Renal cortical epithelial cell (primary cell): ENCODE data around the gene MPST. TPM values are rescaled to one million over a fixed set of nuclear protein-coding genes. Genes with fewer than 3 reads are reported as not detected.
"Not testable (repeated sequence)": the region's sequence is repeated elsewhere in the genome, so short reads cannot be mapped to it uniquely, and the experiment has no call there.

Experiments
- DNase-seq: peaks from one replicate; pipeline ENCODE4 v3.0.0-alpha.2; 2011; ENCODE audit warnings: low read depth
- total RNA-seq: library from RNA; depleted of rRNA; stranded (reverse); fragments of >200 nt; gene quantifications from 2 replicates; pipeline ENCODE4 v1.2.3, GENCODE V29; 2014

The MPST gene
- total RNA-seq, 1 donor from 2014 or later = 75.5 TPM

DNA sequence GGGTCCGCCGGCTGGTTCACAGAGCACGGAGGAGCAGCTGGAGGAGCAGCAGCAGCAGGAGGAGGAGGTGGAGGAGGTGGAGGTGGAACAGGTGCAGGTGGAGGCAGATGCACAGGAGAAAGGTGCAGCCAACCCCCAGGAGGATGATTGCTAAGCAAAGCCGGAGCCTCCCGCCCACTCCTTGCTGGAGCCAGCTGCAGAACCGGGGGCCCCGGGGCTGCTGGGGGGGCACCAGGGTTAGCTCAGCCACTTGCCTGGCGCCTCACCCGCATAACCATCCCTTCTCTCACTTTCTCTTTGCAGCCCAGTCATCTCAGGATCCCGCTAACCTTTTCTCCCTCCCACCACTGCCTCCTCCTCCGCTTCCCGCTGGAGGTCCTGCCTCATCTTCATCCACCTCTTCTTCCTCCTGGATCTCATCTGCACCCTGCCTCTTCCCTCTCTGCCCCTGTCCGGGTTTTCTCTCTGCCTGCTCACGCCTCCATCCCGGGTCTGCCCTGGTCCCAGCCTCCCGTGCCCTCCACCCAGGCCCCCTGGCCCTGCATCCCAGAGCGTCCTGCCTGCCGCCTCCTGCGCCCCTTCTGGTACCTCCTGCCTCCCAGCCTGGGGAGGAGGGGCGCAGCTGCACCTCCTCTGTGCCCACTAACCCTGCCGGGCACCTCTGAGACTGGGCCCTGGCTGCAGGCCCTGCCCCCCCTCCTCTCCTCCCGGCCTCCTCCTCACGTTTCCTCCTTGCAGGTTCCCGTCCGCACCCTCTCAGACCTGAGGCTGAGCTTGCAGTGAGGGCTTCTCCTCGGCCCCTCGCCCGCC is 41.5 kb downstream of the MPST start:
- no peak for DNase-seq

DNA sequence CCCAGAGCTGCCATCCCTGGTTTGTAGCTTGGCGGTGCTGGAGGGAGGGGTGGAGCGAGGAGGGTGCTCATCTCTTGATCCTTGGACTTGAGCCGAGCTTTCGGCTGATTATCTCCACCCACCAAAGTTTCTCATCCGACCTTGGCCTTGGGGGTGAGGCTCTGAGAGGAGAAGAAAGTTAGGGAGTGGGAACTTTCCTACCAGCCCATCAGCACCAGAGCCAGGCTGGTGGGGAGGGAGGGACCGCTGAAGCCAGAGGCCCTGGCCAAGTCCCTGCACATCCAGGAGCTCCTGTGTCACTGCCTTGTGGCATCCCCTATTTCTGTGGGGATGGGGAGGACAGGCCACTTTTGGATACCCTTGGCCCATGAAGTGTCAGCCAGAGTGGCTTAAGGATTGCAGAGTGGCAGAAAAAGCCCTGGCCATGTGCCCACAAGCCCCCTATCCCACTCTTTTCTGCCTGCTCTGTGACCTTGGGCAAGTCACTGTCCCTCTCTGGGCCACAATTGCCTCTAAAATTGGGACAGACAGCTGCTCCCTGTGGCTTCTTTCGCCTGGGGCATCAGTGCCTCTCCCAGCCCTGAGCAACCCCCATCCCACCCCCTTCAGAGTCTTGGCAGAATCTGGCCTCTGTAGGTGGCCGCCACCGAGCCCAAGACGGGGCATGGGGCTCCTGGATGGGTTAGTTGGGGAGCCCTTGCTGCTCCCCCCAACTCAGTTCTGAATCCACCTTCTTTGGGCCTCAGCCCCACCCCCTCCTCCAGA is 42.3 kb downstream of the MPST start:
- DNase-seq = no peak

DNA sequence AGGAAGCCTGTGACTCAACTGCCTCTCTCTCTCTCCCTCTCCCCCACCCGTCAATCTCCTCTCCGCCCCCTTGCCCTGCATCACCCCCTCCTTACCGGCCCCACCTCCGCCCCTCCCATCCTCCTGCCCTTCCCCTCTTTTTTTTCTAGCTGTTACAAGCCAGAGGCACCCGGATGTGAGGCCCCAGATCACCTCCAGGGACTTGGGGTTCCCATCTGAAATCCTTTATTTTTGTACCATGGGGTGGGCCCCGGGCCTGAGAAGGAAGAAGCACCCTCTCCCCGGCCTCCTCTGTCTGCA is 42.8 kb downstream of the MPST start:
- DNase-seq = no peak

DNA sequence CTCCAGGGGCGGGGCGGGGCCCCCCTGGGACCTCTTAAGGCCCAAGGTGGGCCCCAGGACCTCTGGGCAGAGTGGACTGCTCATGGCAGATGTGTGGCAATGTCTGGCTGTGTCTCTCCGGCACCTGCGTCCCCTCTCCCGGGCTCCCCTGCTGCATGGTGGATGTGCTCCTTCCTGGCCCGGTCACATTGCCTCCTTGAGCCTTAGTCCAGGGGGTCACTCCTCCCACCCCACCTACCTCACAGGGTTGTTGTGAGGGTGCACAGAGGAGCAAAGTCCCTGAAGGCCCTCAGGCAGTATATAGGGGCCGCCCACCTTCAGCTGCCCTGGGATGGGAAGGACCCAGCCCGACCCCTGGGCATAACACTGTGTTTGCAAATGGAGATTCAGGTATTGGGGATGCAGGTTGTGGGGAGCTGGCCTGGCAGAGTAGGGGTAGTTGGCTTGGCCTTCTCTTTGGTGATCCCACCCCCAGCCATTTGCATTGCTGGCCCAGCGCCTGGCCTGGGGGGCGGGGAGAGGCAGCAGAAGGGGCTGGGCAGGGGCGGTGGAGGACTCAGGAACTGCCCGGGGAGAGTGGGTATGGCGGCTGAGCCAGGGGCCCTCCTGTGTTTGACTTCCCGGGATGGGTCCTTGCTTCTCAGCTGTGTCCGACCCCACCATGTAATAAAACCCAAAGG is 43.3 kb downstream of the MPST start:
- DNase-seq = no peak

DNA sequence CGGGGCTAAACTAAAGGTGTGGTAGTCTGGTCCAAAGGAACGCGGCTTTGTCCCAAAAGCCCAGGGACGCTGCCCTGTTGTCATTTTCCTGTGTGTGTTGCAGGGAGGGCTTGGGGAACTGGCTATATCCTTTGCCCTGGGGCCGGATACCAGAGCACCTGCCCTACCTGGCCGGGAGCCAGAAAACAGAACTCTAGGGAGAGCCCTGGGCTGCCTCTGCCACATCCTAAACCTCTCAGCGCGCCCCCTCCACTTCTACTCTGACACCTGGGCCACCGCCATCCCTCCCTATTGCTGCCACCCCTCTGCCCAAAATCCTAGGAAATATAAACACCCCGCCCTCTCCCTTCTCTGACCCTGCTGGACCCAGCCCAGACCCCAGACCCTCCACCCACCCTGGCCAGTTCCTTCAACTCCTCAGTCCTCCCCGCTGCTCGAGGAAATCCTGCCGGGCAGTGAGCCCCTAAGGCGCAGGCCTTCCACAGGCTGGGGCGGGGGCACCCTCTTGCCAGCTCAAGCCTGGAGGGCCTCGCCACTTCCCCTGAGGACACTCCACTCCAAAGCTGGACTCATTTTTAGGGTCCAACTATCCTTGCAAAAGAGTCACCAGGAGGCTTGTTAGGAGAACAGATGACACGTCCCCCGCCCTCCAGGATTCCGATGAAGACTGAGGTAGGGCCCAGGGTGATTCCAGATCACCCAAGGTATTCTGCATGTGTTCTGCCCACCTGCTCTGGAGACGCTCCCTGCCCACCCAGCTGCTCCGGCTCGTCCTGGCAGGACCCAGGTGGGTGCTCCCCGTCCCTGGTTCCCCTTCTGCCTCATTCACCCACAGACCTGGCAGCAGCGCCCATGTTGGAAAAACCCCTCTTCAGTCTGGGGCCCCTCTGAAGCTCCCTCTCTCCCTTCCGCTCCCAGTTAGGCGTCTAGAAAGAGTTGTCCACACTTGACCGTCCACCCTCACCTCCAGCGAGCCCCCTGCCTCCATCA is 44.2 kb downstream of the MPST start:
- no peak for DNase-seq

DNA sequence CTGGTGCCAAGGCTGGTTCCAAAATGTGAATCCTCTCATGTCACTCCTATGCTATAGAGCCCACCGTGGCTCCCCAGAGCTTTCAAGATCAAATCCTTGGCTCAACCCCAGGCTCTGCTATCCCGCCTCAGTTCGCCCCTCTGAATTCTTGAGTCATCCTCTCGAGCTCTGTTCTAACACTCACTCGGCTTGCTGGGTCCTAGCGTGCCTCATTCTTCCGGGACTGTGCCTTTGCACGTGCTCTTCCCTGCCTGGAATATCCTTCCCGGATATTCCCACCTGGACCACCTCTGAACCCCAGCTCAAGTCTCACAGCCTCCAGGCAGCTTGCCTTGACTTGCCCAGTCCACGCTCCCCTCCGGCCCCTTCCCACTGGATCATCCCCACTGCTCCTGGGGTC is 45.0 kb downstream of the MPST start:
- DNase-seq = no peak

DNA sequence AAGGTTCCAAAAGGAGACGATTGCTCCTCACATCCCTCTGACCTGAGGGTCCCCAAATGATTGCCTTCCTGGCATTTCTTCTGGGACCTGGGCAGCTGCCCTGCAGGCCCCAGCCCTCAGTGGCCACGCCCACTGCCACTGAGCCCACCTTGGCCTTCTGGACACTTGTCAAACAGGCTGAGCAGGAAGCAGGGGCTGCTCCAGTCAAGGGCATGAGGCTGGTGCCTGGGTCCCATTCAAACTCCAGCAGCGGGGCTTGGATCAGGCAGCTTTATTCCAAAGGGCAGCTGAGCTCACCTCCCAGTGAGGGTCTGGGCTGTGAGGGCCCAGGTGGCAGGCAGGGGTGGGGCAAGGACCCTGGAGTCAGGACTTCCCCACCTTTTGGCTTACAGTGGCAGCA is 45.6 kb downstream of the MPST start:
- DNase-seq = no peak

DNA sequence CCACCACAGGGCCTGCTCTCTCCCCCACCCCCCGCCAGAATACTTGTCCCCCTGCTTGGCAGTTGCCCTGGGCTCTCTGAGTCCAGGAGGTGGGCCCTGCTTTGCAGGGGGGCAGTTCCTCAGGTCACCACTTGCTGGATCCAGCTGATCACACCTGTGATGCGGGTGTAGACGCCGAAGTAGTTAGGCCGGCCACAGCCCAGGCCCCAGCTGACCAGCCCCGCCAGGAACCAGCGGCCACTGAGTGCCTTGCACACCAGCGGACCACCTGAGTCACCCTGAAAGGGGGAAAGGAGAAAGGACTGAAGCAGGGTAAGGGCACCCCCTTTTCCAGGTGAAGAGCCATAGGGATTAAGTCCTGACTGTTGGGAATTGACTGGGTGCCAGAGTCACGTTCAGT is 46.4 kb downstream of the MPST start:
- DNase-seq = no peak

DNA sequence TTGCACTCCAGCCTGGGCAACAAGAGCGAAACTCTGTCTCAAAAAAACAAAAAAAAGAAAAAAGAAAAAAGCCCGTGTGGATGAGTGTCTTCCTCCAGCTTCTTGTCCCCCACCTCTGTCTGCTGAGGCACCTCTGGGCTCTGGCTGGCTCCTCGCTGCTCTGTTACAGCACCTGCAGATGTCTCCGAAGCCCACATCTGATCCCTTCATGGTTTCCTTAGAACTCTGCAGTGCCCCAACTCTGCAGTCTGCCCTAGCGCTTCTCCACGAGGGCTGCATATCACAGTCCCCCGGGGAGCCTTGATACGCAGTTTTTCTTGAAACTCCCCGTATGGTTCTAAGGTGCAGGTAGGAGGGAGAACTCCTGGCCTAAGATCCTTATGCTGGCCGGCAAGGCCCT is 47.9 kb downstream of the MPST start:
- DNase-seq = no peak

DNA sequence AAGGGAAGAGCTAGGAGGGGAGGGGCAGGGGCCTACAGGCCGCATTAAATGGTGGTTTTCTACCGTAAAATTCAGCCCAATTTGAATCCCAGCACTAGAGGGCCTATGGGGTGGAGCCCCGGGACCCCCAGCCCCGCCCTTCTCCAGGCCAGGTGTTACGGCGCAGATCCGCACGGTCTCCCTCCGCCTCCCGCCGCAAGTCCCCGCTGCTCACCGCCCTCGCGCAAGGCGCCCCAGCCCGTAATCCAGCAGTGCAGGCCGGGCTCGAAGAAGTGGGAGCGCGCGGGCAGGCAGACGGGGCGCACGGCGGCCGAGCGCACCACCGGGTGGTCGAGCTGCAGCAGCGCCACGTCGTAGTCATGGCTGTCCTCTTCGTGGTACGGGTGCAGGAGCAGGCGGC is 49.3 kb downstream of the MPST start:
- no peak for DNase-seq

DNA sequence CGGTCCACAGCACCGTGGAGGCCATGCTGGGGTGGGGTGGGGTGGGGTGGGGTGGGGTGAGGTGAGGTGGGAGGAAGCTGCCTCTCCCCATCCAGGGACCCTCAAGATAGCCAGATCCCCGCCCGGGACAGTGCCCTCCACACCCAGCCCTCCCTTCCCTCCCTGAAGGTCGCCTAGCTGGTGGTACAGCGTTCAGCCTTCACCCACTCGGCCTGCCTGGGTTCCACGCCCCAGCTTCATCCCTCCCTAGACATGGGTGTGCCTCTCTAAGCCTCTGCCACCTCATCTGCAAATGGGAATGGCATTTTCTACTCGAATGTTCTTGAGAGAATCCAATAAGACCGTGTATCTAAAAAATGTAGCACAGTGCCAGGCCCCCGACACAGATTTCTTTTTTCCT is 49.8 kb downstream of the MPST start:
- DNase-seq = no peak

DNA sequence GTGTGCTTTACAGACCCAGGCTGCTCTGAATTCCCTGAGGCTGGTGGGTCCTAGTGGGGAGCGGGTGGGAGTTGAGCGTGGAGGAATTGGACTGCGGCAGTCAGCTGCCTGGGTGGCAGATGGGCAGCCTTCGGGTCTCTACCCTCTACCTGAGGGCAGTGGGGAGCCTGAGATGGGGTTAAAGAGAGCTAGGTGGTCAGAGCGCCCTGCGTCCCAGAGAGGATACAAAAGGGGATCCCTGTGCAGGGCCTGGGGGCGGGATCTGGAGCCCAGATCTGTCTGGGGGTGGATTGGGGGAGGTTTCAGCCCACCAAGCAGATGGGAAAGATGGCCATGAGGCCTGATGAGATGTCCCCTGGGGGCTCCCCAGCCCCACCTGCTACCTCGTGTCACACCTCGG is 50.2 kb downstream of the MPST start:
- DNase-seq = no peak

DNA sequence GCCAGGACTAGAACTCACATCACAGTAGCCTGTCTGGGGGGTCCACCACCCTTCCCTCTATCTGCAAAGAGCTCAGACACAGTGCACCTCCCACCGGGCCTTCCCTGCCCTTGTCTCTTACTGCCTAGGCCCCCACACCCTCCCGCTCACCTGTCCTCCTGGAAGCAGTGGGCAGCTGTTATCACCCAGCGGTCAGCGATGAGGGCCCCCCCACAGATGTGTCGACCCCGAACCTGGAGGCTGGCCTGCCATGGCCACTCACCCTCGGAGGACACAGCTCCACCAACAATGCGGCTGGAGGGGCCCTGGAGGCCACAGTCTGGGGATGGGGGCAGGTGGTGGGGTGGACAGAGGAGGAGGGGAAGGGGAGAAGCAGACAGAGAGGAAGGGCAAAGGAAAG is 50.8 kb downstream of the MPST start:
- no peak for DNase-seq

DNA sequence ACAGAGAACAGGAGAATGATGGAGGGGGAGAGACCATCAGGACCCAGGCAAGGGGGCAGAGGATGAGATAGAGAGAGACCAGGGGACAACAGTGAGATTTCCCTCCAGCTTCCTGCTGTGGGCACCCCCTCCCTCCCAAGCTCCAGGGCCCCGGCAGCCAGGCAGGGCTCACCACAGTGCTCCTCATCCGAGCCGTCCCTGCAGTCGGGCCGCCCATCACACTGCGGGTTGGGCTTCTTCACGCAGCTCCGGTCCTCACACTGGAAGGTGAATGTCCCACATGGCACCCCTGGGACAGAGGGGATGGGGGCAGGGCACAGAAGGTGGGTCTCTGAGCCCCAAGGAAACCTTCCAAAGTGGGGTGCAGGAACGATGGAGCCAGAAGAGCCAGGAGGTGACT is 51.2 kb downstream of the MPST start:
- no peak for DNase-seq

DNA sequence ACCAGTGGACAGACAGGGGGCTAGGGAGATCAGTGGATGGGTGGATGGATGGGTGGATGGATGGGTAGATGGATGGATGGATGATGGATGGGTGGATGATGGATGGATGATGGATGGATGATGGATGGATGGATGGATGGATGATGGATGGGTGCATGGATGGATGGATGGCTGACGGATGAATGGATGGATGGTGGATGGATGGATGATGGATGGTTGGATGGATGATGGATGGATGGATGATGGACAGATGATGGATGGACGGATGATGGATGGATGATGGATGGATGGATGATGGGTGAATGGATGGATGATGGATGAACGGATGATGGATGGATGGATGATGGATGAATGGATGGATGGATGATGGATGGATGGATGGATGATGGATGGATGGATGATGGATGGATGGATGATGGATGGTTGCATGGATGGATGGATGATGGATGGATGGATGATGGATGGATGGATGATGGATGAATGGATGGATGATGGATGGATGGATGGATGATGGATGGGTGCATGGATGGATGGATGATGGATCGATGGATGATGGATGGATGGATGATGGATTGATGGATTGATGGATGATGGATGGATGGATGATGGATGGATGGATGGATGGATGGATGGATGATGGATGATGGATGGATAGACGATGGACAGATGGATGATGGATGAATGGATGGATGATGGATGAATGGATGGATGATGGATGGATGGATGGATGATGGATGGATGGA is 52.5 kb downstream of the MPST start:
- DNase-seq = not testable (repeated sequence)

DNA sequence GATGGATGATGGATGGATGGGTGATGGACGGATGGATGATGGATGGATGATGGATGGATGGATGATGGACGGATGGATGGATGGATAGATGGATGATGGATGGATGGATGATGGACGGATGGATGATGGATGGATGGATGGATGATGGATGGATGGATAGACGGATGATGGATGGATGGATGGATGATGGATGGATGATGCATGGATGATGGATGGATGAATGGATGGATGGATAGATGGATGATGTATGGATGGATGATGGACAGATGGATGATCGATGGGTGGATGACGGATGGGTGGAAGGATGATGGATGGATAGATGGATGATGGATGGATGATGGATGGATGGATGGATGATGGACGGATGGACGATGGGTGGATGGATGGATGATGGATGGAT is 53.1 kb downstream of the MPST start:
- DNase-seq = no peak

DNA sequence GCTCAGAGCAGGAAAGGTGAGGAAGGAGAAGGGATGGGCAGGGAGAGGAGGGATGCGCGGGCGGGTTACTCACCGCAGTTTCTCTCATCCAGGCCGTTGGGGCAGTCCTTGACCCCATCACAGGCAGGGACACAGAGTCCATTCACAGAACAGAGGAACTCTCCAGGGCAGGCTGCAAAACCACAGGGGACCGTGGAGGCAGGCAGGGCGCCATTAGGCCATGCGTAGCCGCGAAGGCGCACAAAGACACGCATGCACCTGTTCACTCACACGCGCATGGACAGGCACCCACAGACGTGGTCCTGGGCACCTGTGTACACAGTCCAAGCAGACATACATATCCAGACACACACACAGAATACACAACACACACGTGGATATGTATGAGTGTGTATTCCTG is 55.0 kb downstream of the MPST start:
- no peak for DNase-seq

DNA sequence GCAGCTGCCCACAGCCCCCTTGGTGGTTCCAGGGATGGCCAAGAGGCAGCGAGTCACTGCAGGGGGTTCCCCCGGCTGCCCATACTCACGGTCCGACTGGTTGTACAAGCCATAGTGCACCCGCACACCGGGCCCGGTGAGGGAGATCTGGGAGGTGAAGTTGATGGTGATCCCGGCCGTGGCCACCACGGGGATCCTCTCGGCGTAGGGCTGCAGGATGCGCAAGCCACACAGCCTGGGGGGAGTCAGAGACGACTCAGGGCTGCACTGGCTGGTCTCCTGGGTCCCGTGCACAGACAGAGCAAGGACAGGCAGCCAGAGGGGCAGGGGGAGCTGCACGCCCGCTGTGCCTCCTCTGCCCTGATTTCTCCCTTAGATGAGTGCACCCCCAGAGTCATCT is 55.5 kb downstream of the MPST start:
- no peak for DNase-seq

DNA sequence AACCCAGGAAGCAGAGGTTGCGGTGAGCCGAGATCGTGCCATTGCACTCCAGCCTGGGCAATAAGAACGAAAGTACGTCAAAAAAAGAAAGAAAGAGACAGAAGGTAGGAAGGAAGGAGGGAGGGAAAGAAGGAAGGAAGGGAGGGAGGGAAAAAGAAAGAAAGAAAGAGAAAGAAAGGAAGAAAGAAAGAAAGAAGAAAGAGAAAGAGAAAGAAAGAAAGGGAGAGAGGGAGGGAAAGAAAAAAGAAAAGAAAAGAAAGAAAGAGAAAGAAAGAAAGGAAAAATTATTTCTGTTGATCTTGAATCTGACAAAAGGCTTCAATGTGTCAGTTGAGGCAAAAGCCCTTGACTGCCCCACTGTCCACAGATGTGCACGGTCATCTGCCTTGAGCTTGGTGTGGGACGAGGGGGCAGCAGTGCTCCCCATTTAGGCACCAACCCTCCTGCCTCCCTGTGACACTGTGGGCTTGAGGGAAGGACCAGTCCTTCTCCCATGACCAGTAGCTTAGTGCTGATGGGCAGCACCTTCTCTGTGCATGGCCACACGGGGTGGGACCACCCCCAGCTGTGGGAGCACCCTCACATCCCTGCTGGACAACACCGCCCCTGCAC is 56.4 kb downstream of the MPST start:
- DNase-seq = no peak

DNA sequence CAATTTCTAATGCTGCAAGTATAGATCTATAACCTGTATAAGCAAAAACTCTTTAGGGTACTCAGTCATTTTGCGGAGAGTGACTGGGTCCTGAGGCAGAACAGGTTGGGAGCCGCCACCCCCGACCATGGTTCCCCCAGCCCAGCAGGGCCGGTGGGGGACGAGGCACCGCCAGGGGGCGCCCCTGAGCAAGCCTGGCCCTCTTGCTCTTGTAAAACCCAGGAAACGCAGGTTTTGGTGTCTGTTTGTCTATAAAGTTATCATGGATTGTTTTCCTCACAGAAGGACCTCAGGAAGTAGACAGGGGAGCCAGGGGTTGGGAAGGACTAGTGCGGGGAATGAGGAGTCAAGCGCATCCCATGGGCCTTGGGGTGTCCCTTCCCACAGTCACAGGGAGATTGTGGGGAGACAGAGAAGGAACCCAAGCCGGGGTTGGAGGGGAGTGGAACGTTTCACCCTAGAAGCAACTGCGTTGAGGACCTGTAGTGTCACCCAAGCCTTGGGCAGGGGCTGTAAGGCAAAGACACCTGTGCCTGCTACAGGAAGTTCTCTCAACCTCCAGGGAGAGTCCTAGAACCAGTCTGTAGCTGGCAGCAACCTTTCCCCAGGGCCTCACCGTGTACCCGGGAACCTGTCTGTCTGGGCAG is 58.4 kb downstream of the MPST start:
- DNase-seq = peak; percentile 26
